NCI-H128 (cell line): ENCODE results near the gene TMEM40.
"Not testable (repeated sequence)": the region's sequence is repeated elsewhere in the genome, so short reads cannot be mapped to it uniquely, and the experiment has no call there.

Experiments
- DNase-seq: peaks from one replicate; lab custom pipeline; 2025; ENCODE audit not compliant: unreplicated experiment; lab: John Stamatoyannopoulos, UW

Gene TMEM40

DNA sequence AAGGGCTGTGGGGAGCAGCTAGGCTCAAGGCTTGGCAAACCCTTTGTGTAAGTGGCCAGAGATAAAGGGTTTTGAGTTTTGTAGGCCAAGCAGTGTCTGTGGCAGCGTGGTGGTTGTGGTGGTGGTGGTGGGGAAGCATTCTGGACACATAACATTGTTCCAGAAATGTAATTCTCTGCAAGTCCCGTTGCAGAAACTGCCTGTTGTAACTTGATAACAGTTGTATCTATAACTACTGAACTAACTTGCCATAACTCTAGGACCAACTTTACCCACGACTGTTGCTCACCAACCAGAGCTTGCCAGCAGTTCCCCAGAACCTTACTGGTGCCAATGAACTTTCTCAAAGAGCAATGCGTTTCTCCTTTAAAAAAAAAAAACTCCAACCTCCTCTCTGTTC, 18.1 kb upstream of the TMEM40 start:
- DNase-seq, result no peak

DNA sequence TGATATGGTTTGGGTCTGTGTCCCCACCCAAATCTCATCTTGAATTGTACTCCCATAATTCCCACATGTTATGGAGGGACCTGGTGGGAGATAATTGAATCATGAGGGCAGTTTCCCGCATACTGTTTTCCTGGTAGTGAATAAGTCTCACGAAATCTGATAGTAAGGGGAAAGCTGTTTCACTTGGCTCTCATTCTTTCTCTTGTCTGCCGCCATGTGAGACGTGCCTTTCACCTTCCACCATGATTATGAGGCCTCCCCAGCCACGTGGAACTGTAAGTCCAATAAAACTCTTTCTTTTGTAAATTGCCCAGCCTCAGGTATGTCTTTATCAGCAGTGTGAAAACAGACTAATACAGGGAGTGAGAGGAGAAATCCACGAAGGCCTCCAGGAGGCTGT, 16.9 kb upstream of the TMEM40 start:
- DNase-seq, result not testable (repeated sequence)

DNA sequence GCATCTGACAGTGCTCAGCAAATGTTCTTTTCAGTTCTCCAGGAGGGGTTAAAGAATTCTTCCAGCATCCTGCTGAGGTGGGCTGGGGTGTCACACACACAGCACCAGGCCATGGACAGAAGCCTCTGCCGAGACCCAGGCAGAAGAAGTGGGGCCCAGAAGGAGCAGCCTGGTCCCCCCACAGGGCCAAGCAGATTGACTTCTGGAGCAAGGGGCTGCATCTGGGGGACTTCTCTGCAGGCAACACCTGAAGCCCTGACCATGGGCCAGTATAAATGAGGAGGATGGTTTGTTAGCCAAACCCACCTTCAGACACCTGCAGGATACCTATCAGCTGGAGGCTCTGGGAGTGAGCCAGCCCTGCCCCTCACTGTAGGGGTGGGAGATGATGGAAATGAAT, 16.2 kb upstream of the TMEM40 start:
- no peak for DNase-seq

DNA sequence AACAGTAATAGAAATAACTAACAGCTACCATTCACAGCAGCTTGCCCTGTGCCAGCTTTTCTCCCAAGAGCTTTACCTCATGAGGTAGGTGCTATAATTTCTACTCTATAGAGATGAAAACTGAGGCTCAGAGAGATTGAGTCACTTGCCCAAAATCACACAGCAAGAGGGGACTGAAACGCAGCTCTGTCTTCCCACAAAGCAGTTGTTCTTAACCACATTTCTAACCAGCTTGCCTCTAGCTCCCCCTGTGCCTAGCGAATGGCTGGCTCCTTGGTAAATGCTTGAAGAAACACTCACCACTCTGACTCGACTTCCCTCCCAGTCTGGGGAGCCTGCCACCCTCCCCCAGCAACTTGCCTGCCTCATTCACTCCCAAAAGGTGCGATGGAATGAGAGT, 15.6 kb upstream of the TMEM40 start:
- no peak for DNase-seq

DNA sequence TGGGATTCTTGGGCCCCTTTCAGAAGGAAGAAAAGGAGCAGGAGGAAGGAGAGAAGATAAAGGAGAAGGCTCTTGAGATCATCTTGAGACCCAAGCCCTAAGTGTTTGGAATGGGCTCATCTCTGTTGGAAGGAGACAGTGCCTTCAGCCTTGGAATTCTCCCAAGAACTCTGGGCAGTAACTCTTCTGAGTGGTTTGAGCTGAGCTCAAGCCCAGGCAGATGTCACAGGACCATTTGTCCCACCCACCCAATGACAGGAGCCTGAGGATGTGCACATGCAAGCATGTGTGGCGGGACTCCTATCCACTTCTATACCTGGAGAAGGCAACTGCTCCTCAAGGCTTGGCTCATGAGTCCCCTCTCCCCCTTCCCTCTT, 14.6 kb upstream of the TMEM40 start:
- DNase-seq, result no peak

DNA sequence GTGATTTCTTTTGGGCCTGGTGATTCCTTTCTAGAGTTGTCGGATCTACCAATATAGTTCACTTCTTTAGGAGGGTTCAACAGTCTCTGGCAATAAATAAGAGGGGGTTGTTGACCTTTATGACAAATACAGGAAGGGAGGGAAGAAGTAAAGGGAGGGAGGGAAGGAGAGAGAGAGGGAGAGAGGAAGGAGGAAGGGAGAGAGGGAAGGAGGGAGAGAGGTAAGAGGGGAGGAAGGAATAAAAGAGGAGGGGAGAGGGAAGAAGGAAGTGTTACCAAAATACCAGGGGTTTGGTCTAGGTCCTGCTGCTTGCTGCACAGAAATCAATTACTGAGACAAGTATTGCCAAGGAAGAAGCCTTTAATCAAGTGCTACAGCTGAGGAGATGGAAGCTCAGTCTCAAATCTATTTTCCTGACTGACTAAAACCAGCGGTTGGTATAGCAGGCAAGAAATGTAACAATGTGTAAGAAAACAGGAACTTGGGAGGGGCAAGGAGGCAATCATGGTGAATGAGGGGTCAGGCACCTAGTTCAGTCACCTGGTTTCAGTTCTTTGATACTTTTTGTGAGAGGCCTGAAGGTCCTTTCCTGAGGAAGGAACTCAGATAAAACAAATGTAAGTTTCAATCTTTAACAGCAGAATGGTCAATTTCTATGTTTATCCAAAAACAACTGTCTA, 14.1 kb upstream of the TMEM40 start:
- no peak for DNase-seq

DNA sequence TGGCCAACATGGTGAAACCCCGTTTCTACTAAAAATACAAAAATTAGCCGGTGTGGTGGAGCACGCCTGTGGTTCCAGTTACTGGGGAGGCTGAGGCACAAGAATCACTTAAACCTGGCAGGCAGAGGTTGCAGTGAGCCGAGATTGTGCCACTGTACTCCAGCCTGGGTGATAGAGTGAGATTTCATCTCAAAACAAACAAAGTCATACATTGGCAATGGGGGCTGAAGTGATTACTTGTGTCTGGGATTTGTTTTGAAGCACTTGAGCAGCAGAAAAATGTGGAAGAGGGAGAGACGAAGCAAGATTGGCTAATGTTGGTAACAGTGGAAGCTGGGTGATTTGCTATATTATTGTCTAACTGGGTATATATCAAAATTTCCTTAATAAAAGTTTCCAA, 13.4 kb upstream of the TMEM40 start:
- DNase-seq, result no peak

DNA sequence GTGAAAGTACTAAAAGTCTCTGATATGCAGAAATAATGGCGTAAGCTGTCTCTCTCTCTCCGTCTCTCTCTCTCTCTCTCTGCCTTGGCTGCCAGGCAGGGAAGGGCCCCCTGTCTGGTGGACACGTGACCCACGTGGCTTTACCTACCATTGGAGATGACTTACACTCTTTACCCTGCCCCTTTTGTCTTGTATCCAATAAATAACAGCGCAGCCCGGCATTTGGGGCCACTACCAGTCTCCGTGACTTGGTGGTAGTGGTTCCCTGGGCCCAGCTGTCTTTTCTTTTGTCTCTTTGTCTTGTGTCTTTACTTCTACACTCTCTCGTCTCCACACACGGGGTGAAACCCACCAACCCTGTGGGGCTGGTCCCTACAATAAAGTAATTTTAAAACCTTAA, 12.2 kb upstream of the TMEM40 start:
- DNase-seq, result no peak

DNA sequence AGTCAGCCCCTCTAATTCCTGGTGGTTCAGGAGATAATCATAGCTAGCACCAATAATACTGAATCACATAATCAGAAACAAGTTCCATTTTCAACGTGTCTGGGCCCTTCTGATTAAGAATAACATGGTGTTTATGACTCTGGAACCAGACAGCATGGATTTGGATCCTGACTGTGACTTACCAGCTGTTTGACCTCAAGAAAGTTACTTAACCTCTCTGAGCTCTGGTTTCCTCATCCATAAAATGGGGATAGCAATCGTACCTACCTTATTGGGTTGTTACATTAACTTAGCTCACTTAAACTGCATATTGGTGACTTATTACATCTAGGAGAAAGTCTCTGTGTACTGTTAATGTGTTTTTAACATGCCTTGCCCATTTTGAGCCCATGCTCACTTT, 10.7 kb upstream of the TMEM40 start:
- DNase-seq, result no peak

DNA sequence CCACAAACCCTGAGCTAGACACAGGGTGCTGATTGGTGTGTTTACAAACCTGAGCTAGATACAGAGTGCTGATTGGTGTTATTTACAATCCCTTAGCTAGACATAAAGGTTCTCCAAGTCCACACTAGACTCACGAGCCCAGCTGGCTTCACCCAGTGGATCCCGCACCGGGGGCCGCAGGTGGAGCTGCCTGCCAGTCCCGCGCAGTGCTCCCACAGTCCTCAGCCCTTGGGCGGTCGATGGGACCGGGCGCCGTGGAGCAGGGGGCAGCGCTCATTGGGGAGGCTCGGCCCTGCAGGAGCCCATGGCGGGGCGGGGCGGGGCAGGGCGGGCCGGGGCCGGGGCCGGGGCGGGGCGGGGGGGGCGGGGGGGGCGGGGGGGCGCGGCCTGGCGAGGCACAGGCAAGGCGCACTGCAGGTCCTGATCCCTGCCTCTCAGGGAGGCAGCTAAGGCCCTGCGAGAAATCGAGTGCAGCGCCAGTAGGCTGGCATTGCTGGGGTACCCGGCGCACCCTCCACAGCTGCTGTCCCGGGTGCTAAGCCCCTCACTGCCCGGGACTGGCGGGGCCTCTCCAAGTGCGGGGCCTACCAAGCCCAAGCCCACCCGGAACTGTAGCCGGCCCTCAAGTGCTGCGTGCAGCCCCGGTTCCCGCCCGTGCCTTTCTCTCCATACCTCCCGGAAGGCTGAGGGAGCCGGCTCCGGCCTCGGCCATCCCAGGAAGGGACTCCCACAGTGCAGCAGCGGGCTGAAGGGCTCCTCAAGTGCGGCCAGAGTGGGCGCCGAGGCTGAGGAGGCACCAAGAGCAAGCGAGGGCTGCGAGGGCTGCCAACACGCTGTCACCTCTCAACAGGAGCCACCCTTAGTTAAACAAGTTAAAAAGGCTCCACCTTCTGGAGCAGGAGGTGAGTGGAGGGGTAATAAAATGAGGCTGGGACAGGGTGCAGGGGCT, 9.8 kb upstream of the TMEM40 start:
- DNase-seq, result no peak

DNA sequence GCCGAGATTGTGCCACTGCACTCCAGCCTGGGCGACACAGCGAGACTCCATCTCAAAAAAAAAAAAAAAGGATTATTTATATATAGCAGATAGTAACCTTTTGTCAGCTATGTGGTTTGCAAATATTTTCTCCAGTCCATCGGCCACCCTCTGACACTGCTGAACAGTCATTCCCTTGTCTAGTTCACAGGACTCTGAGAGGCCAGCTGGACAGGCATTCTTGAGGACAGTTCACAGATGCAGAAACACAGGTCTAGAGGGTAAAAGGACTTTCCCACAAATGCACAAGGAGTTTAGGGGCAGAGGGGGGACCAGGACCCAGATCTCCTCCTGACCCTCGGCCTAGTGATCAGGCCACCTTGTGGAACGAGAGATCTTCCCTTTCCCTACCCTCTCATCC, 7.5 kb upstream of the TMEM40 start:
- DNase-seq, result no peak

DNA sequence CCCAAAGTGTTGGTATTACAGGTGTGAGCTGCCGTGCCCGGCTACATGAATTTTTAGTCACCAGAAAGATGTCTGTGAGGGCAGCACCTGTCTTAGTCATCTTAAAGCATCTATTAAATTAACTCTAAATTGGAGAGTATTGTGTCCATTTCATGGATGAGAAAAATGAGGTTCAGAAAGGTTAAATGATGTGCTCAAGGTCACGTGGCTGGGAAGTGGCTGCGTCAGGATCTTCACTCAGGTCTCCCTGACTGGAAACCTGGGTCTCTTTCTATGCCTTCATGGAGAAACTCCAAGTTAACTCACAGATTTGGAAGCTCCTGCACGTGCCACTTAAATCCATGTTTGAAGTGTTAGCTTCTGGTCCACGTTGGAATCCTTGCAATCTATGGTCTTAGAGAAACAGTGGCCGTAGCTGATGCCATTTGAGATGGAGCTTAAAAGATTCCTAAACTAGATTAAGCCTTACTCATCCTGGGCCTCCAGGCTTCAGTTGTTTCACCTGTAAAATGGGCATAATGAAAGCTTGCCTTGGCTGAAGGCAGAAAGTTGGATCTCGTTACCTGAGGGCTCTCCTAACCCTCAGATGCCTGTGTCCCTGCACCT, 5.2 kb upstream of the TMEM40 start:
- DNase-seq, result no peak

DNA sequence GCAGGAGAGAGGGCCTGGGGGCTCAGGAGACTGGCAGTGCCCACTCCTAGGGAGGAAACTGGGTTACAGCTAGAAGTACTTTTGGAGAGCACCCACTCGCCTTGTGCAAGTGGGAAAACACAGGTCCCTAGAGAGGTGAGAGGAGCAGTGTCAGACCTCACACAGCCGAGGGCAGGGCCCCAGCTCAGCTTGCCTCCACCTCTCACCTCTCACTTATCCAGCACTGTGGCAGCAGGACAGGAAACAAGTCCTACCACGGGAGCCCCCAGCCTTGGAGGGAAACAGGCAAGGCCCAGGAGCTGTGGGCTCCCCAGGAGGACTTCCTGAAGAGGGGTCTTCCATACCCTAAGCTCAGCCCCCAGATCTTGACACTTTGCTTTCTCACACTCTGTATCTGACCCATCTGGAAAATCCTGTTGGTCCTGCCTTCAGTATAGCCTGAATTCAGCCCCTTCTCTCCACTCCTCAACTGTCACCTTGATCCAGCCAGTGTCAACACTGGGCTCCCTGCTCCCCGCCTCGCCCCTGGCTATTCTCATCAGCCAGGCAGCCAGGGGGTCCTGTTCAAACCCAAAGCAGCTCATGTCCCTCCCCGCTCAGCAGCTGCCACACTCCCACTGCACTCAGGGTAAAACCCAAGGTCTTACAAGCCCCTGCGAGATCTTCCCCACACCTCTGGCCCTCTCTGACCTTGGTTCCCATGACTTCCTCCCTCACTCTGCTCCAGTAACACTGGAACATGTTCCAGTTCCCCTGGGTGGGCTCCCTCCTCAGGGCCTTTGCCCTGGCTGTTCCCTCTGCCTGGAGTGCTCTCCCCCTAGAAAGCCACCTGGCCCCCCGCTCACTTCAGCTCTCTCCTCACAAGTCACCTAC, 870 bp upstream of the TMEM40 start:
- DNase-seq, result no peak

DNA sequence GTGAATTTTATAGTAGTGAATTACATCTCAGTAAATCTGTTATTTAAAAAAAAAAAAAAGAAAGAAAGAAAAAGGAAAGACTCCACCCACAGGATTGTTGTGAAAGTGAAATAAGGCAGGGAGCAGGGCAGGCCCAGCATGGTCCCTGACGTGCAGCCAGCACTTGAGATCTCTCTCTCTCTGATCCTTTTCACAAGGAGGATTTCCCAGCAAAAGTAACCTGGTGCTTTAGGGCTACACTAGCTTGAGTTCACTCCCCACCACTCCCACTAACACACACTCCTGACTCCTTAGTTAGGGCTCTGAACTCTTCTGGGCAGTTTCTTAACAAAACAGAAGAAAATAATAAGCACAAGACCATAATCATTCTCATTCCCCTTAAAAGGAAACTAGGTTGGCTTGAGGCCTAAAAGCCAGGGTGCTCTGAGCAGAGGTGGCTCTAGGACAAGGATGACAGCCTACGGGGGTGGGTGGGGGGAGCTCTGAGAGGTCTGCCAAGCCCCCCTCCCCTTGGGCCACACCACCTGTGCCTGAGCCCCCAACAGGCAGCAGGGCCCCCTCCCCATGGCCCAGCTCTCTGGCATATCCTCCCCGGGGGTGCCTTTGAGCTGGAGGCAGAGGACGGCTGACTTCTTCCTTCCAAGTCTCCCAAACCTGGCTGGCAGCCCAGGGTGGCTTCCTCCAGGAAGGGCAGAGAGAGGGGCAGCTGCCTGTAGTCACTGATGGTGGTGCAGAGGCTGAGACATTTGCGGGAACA, 856 bp downstream of the TMEM40 start:
- DNase-seq, result no peak

DNA sequence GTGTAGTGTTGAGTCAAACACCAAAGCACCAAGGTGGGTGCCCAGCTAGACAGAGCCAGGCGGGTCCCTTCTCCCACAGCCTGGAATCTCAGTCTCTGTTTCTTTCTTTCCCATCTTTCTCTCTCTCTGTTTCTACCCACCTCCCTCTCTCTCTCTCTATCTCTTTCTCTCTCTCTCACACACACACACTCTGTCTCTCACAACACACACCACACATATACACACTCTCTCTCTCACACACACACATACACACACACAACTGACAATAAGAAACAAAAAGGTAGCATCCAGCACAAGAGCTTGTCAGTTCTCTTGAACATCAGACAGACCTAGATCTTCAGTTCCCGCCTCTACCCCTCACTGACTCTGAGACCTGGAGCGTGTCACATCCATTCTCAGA, 2.4 kb downstream of the TMEM40 start:
- no peak for DNase-seq

DNA sequence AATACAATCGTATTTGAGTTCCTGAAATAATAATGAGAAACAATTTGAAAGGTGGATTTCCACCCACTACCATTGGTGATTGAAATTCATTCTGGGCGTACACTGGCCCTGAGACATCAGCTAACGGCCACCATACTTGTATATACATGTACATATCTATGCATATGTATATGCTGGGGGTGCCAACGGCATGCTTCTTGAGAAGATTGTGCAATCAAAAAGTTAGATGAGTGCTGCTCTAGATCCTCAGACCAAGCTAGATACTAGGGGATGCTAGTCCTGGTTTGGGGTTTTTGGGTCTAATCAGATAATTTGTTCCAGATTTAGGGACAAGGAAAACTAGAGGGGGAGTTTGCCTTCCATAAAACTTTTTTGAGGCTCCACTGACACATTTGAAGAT, 2.9 kb downstream of the TMEM40 start:
- DNase-seq, result no peak

DNA sequence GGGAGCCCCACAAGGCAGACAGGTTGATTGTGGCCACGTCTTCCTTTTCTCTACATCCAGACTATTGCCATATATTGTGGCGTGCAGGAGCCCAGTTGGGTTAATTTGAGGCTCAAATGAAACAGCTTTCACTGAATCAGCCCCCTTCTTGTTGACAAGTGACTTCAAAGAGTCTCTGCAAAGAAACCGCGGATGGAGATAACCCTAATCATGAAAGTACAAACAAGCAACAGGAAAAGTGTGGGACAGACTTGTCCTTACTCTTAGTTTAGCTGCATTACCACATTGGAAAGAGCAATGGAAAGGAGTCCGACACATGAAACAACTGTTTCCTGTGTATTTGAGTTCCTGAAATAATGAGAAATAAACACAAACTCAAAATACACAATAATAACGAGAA, 3.3 kb downstream of the TMEM40 start:
- DNase-seq, result no peak

DNA sequence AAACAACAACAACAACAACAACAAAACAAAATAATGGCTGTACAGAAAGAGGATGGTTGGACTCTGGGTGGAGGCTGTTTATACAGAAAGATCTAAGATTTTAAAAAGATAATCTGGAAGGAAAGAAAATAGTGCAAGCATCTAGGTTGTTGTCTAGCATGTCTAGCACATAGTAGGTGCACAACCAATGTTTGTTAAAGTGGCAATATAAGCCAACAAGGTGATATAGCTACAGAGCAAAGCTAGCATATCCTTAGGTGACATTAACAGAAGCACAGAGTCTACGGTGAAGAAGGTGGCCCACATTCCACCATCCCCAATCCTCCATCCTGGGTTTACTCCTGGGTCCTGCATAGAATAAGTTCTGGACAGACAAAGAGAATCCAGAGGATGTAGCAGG, 4.7 kb downstream of the TMEM40 start:
- no peak for DNase-seq

DNA sequence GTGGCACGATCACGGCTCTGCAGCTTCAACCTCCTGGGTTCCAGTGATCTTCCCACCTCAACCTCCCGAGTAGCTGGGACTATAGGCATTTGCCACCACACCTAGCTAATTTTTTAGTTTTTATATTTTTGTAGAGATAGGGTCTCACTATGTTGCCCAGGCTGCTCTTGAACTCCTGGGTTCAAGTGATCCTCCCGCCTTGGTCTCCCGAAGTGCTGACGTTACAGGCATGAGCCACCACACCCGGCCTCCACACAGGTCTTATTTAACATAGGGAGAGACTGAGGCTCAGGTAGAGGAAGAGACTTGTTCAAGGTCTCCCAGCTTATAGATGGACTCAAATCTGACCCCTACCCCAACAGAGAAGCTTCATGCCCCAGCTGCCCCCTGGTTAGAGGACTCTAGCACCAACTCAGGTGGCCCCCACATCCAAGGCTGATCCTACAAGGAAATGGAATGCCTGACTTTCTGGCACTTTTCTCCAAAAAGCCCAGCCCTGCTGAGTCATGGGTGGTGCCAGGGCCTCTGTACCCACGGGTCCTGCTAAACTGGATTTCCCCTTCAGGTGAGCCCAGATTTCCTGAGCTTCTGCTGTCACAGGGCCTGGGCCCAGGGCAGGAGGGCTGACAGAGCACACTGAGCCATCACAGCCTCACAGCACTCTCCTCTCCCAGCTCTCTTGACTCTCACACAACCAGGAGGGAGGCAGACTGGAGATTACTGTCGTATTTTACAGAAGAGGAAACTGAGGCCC, 5.6 kb downstream of the TMEM40 start:
- DNase-seq, result no peak

DNA sequence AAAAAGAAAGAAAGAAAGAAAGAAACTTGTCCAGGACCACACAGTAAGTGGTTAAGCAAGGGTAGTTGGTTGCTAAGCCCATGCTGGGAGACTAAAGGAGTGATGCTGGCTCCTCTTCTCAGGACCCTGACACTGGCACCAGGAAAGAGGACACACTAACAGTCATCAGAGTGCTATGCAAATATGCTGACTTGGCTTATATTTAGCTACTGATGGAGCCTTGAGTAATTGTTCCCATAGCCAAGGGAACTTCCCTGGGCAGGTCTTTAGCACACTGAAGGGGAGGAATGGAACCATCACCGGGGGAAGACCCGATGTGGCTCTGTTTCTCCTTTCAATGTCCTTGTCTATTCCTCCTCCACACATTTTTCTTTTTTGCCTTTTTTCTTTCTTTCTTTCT, 6.2 kb downstream of the TMEM40 start:
- no peak for DNase-seq
